ENCODE measurements around the gene MED26. TPM values are rescaled to one million over a fixed set of nuclear protein-coding genes. Genes with fewer than 3 reads are reported as not detected.

The MED26 gene
- total RNA-seq, 4 donors from 2014 or later: 6.6 to 10.0 (median 8.2) TPM

DNA sequence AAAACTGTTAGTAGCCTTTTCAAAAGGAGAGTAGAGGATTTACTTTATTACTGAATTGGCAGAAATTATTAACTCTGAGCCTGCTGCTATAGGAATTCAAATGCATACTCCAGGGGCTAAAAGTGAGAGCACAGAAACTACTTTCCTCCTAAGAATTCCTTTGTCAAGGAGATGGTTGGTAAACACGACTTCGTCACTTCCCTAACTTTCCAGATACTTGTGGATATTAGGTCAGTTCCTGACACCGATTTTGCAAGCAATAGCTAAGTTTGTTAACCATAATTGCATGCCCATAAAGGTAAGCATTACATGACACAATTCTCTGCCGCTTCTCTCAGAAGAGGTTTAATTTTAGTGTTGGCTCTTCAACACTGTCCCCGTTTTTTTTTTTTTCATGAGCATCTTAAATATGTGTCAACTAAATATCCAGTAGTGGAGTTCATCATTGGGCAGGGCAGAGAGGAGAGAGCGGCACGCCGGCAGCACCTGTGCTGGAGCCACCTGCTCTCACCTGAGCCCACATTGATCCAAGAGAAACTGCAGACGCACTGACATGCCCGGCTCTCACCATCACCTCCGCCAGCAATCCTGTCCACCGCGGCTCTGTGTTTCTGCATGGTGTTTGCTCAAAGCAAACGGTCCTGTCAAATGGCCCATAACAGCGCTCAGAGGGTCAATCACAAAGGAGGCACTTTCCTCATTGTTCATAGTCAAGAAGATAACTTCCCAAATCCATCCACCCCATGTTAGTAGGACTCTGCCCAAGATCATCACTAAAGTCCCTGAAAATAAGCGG, 2.6 kb downstream of the MED26 start:
- no peak for TF ChIP-seq CTCF (IDR thresholded peaks at IDR 0.05; ENCODE audit: low read depth)

DNA sequence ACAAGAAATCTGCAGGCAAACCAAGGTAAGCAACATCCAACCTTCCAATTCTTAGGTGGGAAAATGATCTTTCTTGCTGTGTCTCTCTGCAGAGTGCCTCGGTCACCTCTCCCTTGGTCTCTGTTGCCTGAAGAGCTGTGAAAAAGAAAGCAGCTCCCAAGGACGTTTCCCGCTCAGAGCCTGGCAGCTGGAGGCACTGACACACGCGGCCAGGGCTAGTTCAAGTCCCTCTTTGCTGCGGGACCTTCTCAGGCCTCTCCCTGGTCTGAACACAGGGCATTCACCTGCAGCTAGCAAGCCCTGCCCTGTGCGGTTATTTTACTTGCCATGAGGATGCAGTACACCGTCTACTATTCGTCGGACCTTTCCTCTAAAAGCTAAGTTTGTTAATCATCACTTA, 3.8 kb downstream of the MED26 start:
- TF ChIP-seq CTCF (IDR thresholded peaks at IDR 0.05; ENCODE audit: low read depth): no peak

GRCh38 chr19:16623576-16623975, 4.4 kb downstream of the MED26 start:
- no peak for TF ChIP-seq CTCF (IDR thresholded peaks at IDR 0.05; ENCODE audit: low read depth)

DNA sequence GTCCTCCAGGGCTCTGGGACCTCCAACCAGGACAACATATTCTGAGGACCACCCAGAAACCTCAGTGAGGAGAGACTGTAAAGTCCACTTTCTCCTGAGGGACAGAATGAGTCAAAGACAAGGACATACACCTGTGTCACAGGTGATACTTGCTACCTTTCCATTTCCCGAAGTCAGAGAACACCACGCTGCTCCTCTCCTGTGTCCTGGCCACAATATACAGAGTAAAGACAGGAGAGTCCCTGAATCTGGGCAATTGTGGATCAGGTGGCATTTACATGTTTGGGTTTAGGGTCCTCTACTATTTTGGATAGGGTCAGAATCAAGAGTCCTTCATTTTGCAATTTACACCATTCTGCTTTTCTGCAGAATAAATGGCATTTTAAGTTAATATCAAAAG, 4.9 kb downstream of the MED26 start:
- no peak for TF ChIP-seq CTCF (IDR thresholded peaks at IDR 0.05; ENCODE audit: low read depth)

DNA sequence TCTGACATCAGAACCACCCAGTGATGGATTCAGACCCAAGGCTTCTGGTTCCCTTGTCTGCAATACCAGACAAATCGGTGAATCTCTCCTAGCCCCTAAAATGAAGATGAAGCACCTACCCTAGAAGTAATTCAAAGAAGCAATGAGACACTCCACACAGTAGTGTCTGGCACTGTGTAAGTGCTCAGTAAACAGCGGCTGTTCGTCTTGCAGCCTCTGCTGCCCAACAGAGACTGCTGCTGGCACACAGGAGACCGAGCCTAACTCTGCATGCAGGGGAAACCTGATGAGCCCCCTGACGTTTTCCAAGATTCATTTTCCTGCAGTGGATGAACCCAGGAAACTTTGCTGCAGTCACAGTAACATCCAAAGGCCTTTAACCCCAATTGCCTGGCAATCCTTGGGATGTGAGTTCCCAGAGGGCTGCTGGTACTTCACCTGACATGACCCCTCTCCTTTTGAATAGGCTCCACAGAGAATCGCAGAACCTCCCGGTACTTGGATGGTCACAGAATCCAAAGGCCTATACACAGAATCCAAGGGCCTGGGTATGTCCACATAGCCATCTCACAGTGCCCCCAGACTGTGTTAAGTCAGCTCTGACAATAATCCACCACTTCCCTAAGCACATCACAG, 6.7 kb downstream of the MED26 start:
- TF ChIP-seq CTCF (IDR thresholded peaks at IDR 0.05; ENCODE audit: low read depth): no peak

- TF ChIP-seq CTCF (IDR thresholded peaks at IDR 0.05; ENCODE audit: low read depth): no peak
Observed at GRCh38 chr19:16620584-16620983, 7.4 kb downstream of the MED26 start.

DNA sequence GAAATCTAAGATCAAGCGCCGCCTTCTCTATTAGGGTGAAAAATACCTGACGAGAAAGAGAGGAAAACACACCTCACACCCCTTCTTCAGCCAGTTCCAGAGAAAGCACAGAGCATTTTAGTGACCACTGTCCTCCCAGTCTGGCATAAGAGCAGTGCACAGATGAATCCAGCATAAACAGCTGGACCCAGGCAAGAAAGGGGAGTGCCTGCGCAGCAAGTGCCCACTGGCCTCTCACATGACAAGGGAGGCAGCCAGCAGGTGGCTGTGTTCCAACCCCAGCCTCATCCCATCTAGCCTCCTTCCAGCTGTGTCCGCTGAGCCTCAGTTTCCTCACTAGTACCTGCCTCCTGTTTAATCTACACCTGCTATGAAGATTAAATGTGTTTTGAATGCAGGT, 8.0 kb downstream of the MED26 start:
- no peak for TF ChIP-seq CTCF (IDR thresholded peaks at IDR 0.05; ENCODE audit: low read depth)
